ENCODE data around the gene PIP5KL1. TPM values are rescaled to one million over a fixed set of nuclear protein-coding genes. Genes with fewer than 3 reads are reported as not detected.

The PIP5KL1 gene
- total and polyA plus RNA-seq, 2 of the 8 experiments (the other 6 are each of a cell fraction or from before 2014, with no cell fraction given), result 13.4 to 15.4 TPM

- TF ChIP-seq EGR1 (IDR thresholded peaks at IDR 0.05; ENCODE audit: borderline replicate concordance, low read depth, low read length) (no peak), TCF12 (IDR thresholded peaks at IDR 0.05; ENCODE audit: low read depth, low read length) (no peak), POLR2A (IDR thresholded peaks at IDR 0.05; ENCODE audit: control extremely low read depth in 1 of 2, low read depth in 2 of 2, low read length in 2 of 2) (no peak)
These were observed 30.0 kb upstream of the PIP5KL1 start (continued) for GRCh38 chr9:127960410-127961154.
